Hepatocyte (in vitro differentiated cells): ENCODE data around the gene POLR2E.

ENCODE experiments used
- CTCF ChIP-seq: fragments of 200-600 bp; sonication (generic); IDR thresholded peaks from 2 replicates; pipeline ENCODE4 v1.5.1; 2016; ENCODE audit warnings: antibody characterized with exemption, mild to moderate bottlenecking; ENCODE audit not compliant: poor library complexity
- EZH2 ChIP-seq: fragments of 200-600 bp; sonication (generic); IDR thresholded peaks from 2 replicates; pipeline ENCODE4 v1.6.1; 2016; ENCODE audit warnings: antibody characterized with exemption, mild to moderate bottlenecking, borderline replicate concordance
- EZH2phosphoT487 ChIP-seq: fragments of 200-600 bp; sonication (generic); IDR thresholded peaks from one replicate; pipeline ENCODE4 v1.6.1; 2018; ENCODE audit warnings: antibody characterized with exemption, mild to moderate bottlenecking, low read depth, moderate library complexity; ENCODE audit not compliant: unreplicated experiment, severe bottlenecking

- TF ChIP-seq CTCF (no peak), EZH2 (no peak), EZH2phosphoT487 (no peak)
Observed at GRCh38 chr19:1076046-1076386, 19.2 kb downstream of the POLR2E start.
